SHP77 (cell line): Measurements from ENCODE around the gene SPATS2L.

Source experiments
- DNase-seq, 2 experiments: peaks; one replicate each; lab custom pipeline; 2025; lab: John Stamatoyannopoulos, UW

SPATS2L gene

GRCh38 chr2:200306196-200306930 is at the start of gene SPATS2L:
TSS of gene SPATS2L (plus strand) at chr2:200306693. CDS start at chr2:200389245, 82,552 bp downstream.
- DNase-seq = peak; percentile 62 to 63

GRCh38 chr2:200257570-200257969 is 48.9 kb upstream of the SPATS2L start:
- no peak for DNase-seq

- DNase-seq = peak in 1 of 2 experiments; percentile 29
Observed at GRCh38 chr2:200258081-200258480, 48.4 kb upstream of the SPATS2L start.

GRCh38 chr2:200258881-200259576 is 47.5 kb upstream of the SPATS2L start:
- DNase-seq = no peak

GRCh38 chr2:200259577-200259957 is 46.9 kb upstream of the SPATS2L start:
- no peak for DNase-seq

GRCh38 chr2:200262047-200262446 is 44.4 kb upstream of the SPATS2L start:
- DNase-seq = no peak

- DNase-seq = no peak
Observed at GRCh38 chr2:200263279-200263678, 43.2 kb upstream of the SPATS2L start.

GRCh38 chr2:200264631-200265030 is 41.9 kb upstream of the SPATS2L start:
- no peak for DNase-seq

GRCh38 chr2:200266406-200266805 is 40.1 kb upstream of the SPATS2L start:
- no peak for DNase-seq

GRCh38 chr2:200267350-200267749 is 39.1 kb upstream of the SPATS2L start:
- DNase-seq = no peak

GRCh38 chr2:200270732-200271131 is 35.8 kb upstream of the SPATS2L start:
- no peak for DNase-seq

- no peak for DNase-seq
Observed at GRCh38 chr2:200272320-200272719, 34.2 kb upstream of the SPATS2L start.

GRCh38 chr2:200274116-200275075 is 32.1 kb upstream of the SPATS2L start:
- DNase-seq = no peak

- no peak for DNase-seq
Observed at GRCh38 chr2:200275295-200276013, 31.0 kb upstream of the SPATS2L start.

- DNase-seq = no peak
Observed at GRCh38 chr2:200276472-200276871, 30.0 kb upstream of the SPATS2L start.

- no peak for DNase-seq
Observed at GRCh38 chr2:200278694-200279316, 27.7 kb upstream of the SPATS2L start.

- no peak for DNase-seq
Observed at GRCh38 chr2:200279857-200280256, 26.6 kb upstream of the SPATS2L start.

GRCh38 chr2:200286578-200286977 is 19.9 kb upstream of the SPATS2L start:
- DNase-seq = no peak

GRCh38 chr2:200288670-200289429 is 17.6 kb upstream of the SPATS2L start:
- no peak for DNase-seq

- DNase-seq = no peak
Observed at GRCh38 chr2:200296118-200296517, 10.4 kb upstream of the SPATS2L start.
